Lung (tissue), 12 donors: ENCODE measurements around the gene OLFML2A. TPM values are rescaled to one million over a fixed set of nuclear protein-coding genes. Genes with fewer than 3 reads are reported as not detected.
A peak's percentile ranks its signal among the peaks of the same experiment; 100 is the strongest.

Experiments used
- ATAC-seq: fragments of 200-7000 bp; cut with Tn5 transposase; one replicate; pipeline ENCODE4 v1.9.1; 2020; ENCODE audit warnings: moderate number of reproducible peaks; ENCODE audit not compliant: insufficient read depth, low FRiP score
- DNase-seq, 3 donors: peaks; one replicate each; pipeline ENCODE4 v3.0.0-alpha.2; 2013 to 2017
- H3K27ac ChIP-seq, 2 donors: one replicate each; pipeline ENCODE4 v1.5.1; 2013; ENCODE audit warnings: mild to moderate bottlenecking in 2 of 2, moderate library complexity in 2 of 2, control low read depth in 1 of 2, inconsistent platforms in 1 of 2, low read depth in 1 of 2, low read length in 1 of 2
- H3K27me3 ChIP-seq, 3 donors: one replicate each; pipeline ENCODE4 v1.5.1; 2013; ENCODE audit warnings: low read length in 2 of 3; ENCODE audit not compliant: control insufficient read depth in 3 of 3, insufficient read depth in 3 of 3
- H3K36me3 ChIP-seq, 4 donors: one replicate each; pipeline ENCODE4 v1.5.1; 2013; ENCODE audit warnings: low read length in 4 of 4, mild to moderate bottlenecking in 1 of 4, moderate library complexity in 1 of 4; ENCODE audit not compliant: control insufficient read depth in 4 of 4, insufficient read depth in 4 of 4
- H3K4me1 ChIP-seq, 5 donors: one replicate each; pipeline ENCODE4 v1.5.1; 2013; ENCODE audit warnings: low read length in 5 of 5, mild to moderate bottlenecking in 2 of 5, moderate library complexity in 1 of 5; ENCODE audit not compliant: control insufficient read depth in 5 of 5, insufficient read depth in 5 of 5
- H3K4me3 ChIP-seq: one replicate; pipeline ENCODE4 v1.5.1; 2013; ENCODE audit warnings: mild to moderate bottlenecking, control low read depth, moderate library complexity
- H3K9ac ChIP-seq, 2 donors: one replicate each; pipeline ENCODE4 v1.5.1; 2013; ENCODE audit warnings: low read length in 2 of 2, control low read depth in 1 of 2; ENCODE audit not compliant: insufficient read depth in 1 of 2
- H3K9me3 ChIP-seq, 4 donors: one replicate each; pipeline ENCODE4 v1.5.1; 2013; ENCODE audit warnings: low read length in 3 of 4, mild to moderate bottlenecking in 1 of 4, moderate library complexity in 1 of 4; ENCODE audit not compliant: control insufficient read depth in 4 of 4, insufficient read depth in 3 of 4
- CTCF ChIP-seq: IDR thresholded peaks from 2 replicates; pipeline ENCODE4 v1.5.1; 2012; ENCODE audit warnings: mild to moderate bottlenecking; ENCODE audit errors: control extremely low read depth, extremely low read depth
- WGBS, 2 donors: extraction: QIAGEN DNeasy Blood & Tissue Kit; methylation state at CpG; one replicate each; pipeline ENCODE4 v1.1.7; 2013; 5-methylcytosine and 5-hydroxymethylcytosine counted together
- polyA plus RNA-seq, 2 donors: library from polyadenylated mRNA; stranded (reverse); fragments of 200-250 nt; gene quantifications; one replicate each; pipeline ENCODE4 v1.2.1, GENCODE V29; 2013
- total RNA-seq, 2 donors: library from RNA; depleted of rRNA in 1 of 2; stranded (reverse); fragments of >200 nt in 1 of 2; gene quantifications; one replicate each; pipeline ENCODE4 v1.2.1, GENCODE V29; 2014 to 2021
- donor health status: control.
- donor health status: control.
- donor health status: Bipolar disorder and iron deficiency.
- donor health status: healthy.
- donor health status: DM: yes; HTN: yes; CAD: no.

The OLFML2A gene
- total and polyA plus RNA-seq, 4 donors = 2.0 to 56.7 (median 7.5) TPM

GRCh38 chr9:124852121-124852828, 75.3 kb downstream of the OLFML2A start:
- H3K4me3 ChIP-seq = no peak overlapping the region
- ATAC-seq = no peak

GRCh38 chr9:124852829-124853531, 76.0 kb downstream of the OLFML2A start, which contains the start of gene WDR38:
TSS of gene WDR38 (plus strand) at chr9:124853460. CDS start at chr9:124853532, 72 bp downstream.
- peaks cover 0 to 5% (median 0%) of the 10 kb centered on the region in 5 donors for H3K4me1 ChIP-seq
- TF ChIP-seq CTCF = peak; percentile 93
- H3K27me3 ChIP-seq = no peaks in the 10 kb centered on the region
- WGBS, 2 donors = 2 to 3% methylated on average over 43 to 51 of the region's 51 CpGs
- DNase-seq (peak; percentile 75 to 79 (median 77)), ATAC-seq (peak; percentile 92)
- H3K36me3 ChIP-seq = peaks cover 0 to 18% (median 4%) of the 10 kb centered on the region in 4 donors
- peak within 1 kb of the TSS; percentile 11 to 26 for H3K9ac ChIP-seq
- H3K4me3 ChIP-seq = no peak within 1 kb of the TSS
- no peaks in the 10 kb centered on the region for H3K9me3 ChIP-seq
- peak within 1 kb of the TSS in 1 of 2 donors; percentile 86 for H3K27ac ChIP-seq

More at GRCh38 chr9:124852121-124852828, 75.3 kb downstream of the OLFML2A start:
- Histone ChIP-seq H3K9ac (peak overlapping the region in 1 of 2 donors; percentile 26), H3K27ac (peak overlapping the region in 1 of 2 donors; percentile 86), H3K27me3 (no peaks in the 10 kb centered on the region), H3K36me3 (peaks cover 0 to 11% (median 0%) of the 10 kb centered on the region in 4 donors), H3K4me1 (peaks cover 0 to 5% (median 0%) of the 10 kb centered on the region in 5 donors), H3K9me3 (no peaks in the 10 kb centered on the region)
- WGBS, 2 donors = 64 to 82% methylated on average over 13 of the region's 13 CpGs
- DNase-seq = peak in 1 of 3 donors; percentile 47
- no peak for TF ChIP-seq CTCF

- Histone ChIP-seq H3K36me3 (peaks cover 0 to 25% (median 9%) of the 10 kb centered on the region in 4 donors), H3K4me1 (peaks cover 0 to 5% (median 0%) of the 10 kb centered on the region in 5 donors), H3K27ac (no peak overlapping the region), H3K4me3 (no peak overlapping the region), H3K27me3 (no peaks in the 10 kb centered on the region), H3K9me3 (no peaks in the 10 kb centered on the region), H3K9ac (peak overlapping the region in 1 of 2 donors; percentile 11)
- 66 to 78% methylated on average over 11 of the region's 11 CpGs for WGBS, 2 donors
- TF ChIP-seq CTCF = no peak
- no peak for DNase-seq
- no peak for ATAC-seq
Observed at GRCh38 chr9:124853605-124854143, 76.7 kb downstream of the OLFML2A start.
